ENCODE results near the gene PARN.

- TF ChIP-seq CTCF (IDR thresholded peaks at IDR 0.05) (no peak), POLR2A (IDR thresholded peaks at IDR 0.05) (no peak)
Measured at GRCh38 chr16:14392960-14393359, 237.1 kb downstream of the PARN start.

Data from adrenal gland (tissue), 5 donors.